ENCODE measurements around the gene MSANTD1. TPM values are rescaled to one million over a fixed set of nuclear protein-coding genes. Genes with fewer than 3 reads are reported as not detected.

Gene MSANTD1
- total RNA-seq, 1 experiment from 2014 or later = 0.77 TPM

GRCh38 chr4:3291969-3292570 lies 43.1 kb downstream of the MSANTD1 start:
- Histone ChIP-seq H3K4me3 (ENCODE audit: low read length) (peak overlapping the region; percentile 84), H3K27me3 (ENCODE audit: low read length) (no peaks in the 10 kb centered on the region), H4K20me1 (ENCODE audit: low read length) (no peaks in the 10 kb centered on the region), H3K4me1 (ENCODE audit: insufficient read depth, low read length) (peaks cover 6% of the 10 kb centered on the region; the same call in 1 of the 2 replicates), H3K9ac (ENCODE audit: low read length) (peak overlapping the region; percentile 74), H3F3A (ENCODE audit: low read length, unreplicated experiment) (no peaks in the 10 kb centered on the region), H3K36me3 (ENCODE audit: low read depth, low read length) (no peaks in the 10 kb centered on the region), H2AFZ (ENCODE audit: low read length) (peak overlapping the region; percentile 79), H3K9me2 (replicated peaks; ENCODE audit: low read length) (no peaks in the 10 kb centered on the region), H3K4me2 (ENCODE audit: low read length) (peak overlapping the region; percentile 91), H3K9me3 (ENCODE audit: low read length) (no peaks in the 10 kb centered on the region), H3K27ac (ENCODE audit: low read length) (peak overlapping the region; percentile 19), H3K79me2 (ENCODE audit: low read length) (peaks cover 14% of the 10 kb centered on the region)
- BruUV-seq (replicated peaks) = no TSS peak
- peak; percentile 52 for DNase-seq
- intact Hi-C loops (cut with micrococcal nuclease) = no loop called here
- POLR2A ChIA-PET (ENCODE audit: unreplicated experiment) = no interaction called here
- TF ChIP-seq EZH2 (IDR thresholded peaks at IDR 0.05; ENCODE audit: low read length, unreplicated experiment) (no peak), CTCF (conservative IDR thresholded peaks at IDR 0.05; ENCODE audit: low read depth, low read length) (no peak), EZH2phosphoT487 (IDR thresholded peaks at IDR 0.05; ENCODE audit: borderline replicate concordance, low read length) (no peak)
- ATAC-seq = peak; percentile 66
- CTCF ChIA-PET = no interaction called here

- ATAC-seq (peak; percentile 91), DNase-seq (peak; percentile 84)
- H3K4me1 ChIP-seq (ENCODE audit: insufficient read depth, low read length) = peaks cover 6% of the 10 kb centered on the region; the same call in 1 of the 2 replicates
- H3K27me3 ChIP-seq (ENCODE audit: low read length) = no peaks in the 10 kb centered on the region
- H3K9me2 ChIP-seq (replicated peaks; ENCODE audit: low read length) = no peaks in the 10 kb centered on the region
- BruUV-seq (replicated peaks) = no TSS peak
- H3K4me2 ChIP-seq (ENCODE audit: low read length) = peak within 1 kb of the TSS; percentile 96
- peak within 1 kb of the TSS; percentile 90 for H3K4me3 ChIP-seq (ENCODE audit: low read length)
- TF ChIP-seq CTCF (conservative IDR thresholded peaks at IDR 0.05; ENCODE audit: low read depth, low read length) = no peak
- TF ChIP-seq EZH2 (IDR thresholded peaks at IDR 0.05; ENCODE audit: low read length, unreplicated experiment) = no peak
- no peak for TF ChIP-seq EZH2phosphoT487 (IDR thresholded peaks at IDR 0.05; ENCODE audit: borderline replicate concordance, low read length)
- H3K9me3 ChIP-seq (ENCODE audit: low read length) = no peaks in the 10 kb centered on the region
- peak within 1 kb of the TSS; percentile 79 for H2AFZ ChIP-seq (ENCODE audit: low read length)
- intact Hi-C loops (cut with micrococcal nuclease) = no loop called here
- CTCF ChIA-PET = no interaction called here
- no peaks in the 10 kb centered on the region for H3K36me3 ChIP-seq (ENCODE audit: low read depth, low read length)
- H3K79me2 ChIP-seq (ENCODE audit: low read length) = peaks cover 14% of the 10 kb centered on the region
- POLR2A ChIA-PET (ENCODE audit: unreplicated experiment) = interaction anchor here (0.6 kb wide), 1 partner anchor 13 kb away, joined by 7 read pairs; no protein-coding TSS in a partner anchor
- H3K27ac ChIP-seq (ENCODE audit: low read length) = peak within 1 kb of the TSS; percentile 19
- no peaks in the 10 kb centered on the region for H3F3A ChIP-seq (ENCODE audit: low read length, unreplicated experiment)
- peak within 1 kb of the TSS; percentile 74 for H3K9ac ChIP-seq (ENCODE audit: low read length)
- no peaks in the 10 kb centered on the region for H4K20me1 ChIP-seq (ENCODE audit: low read length)
Measured at GRCh38 chr4:3292571-3293400, 43.8 kb downstream of the MSANTD1 start, which contains the start of gene RGS12. TSS of gene RGS12 (plus strand) at chr4:3293021. CDS start at chr4:3316171, 23,150 bp downstream.

Data from PC-3 (cell line).